HTR-8/SVneo (cell line): ENCODE measurements around the gene ADAMTSL1.

Source experiments
- DNase-seq: peaks from one replicate; pipeline ENCODE4 v3.0.0; 2011; ENCODE audit warnings: low spot score, mixed read lengths; ENCODE audit not compliant: insufficient read length
- FAIRE-seq: peaks from 2 replicates; lab custom pipeline; 2011; peaks lifted over from hg19 to GRCh38; lab: Jason Lieb, UNC

The ADAMTSL1 gene

DNA sequence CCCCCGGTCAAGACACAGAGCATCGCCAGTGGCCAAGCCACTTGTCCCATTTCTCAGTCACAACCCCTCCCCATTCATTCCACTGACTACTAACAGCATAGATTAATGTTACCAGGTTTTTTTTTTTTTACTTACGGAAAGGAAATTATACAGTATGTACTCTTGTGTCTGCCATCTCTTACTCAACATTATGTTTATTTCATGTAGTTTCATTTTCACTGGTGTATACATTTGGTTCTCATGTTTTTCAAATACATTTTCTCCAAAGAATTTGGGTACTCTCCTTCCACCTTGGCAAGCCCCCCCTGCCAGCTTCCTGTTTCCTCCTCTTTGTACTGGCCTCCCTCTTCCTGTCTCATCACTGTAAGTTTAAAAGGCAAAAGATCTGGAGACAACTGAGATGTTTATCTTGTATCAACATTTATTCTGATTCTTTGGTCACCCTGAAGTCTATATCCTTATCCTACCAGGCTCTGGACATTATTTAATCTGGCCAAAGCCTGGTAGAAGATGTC lies 351.8 kb downstream of the ADAMTSL1 start:
- FAIRE-seq: no peak
- no peak for DNase-seq

DNA sequence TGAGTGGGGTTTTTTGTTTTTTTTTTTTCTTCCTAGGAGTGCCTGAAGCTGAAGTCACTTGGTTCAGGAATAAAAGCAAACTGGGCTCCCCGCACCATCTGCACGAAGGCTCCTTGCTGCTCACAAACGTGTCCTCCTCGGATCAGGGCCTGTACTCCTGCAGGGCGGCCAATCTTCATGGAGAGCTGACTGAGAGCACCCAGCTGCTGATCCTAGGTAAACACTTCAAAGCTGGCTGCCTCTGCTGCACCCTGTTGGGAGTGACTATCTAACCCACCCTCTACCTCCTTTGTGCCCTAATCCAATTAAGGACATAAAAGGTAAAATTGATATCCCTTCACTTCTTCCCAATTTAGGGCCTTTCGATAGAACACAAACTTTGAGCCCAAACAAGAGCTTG lies 352.3 kb downstream of the ADAMTSL1 start:
- DNase-seq (no peak), FAIRE-seq (no peak)

- no peak for FAIRE-seq
Measured at GRCh38 chr9:18829066-18829465, 355.1 kb downstream of the ADAMTSL1 start.

GRCh38 chr9:18829873-18830272 lies 355.9 kb downstream of the ADAMTSL1 start:
- DNase-seq: no peak
- FAIRE-seq: no peak

More at GRCh38 chr9:18829066-18829465, 355.1 kb downstream of the ADAMTSL1 start:
- DNase-seq: no peak

DNA sequence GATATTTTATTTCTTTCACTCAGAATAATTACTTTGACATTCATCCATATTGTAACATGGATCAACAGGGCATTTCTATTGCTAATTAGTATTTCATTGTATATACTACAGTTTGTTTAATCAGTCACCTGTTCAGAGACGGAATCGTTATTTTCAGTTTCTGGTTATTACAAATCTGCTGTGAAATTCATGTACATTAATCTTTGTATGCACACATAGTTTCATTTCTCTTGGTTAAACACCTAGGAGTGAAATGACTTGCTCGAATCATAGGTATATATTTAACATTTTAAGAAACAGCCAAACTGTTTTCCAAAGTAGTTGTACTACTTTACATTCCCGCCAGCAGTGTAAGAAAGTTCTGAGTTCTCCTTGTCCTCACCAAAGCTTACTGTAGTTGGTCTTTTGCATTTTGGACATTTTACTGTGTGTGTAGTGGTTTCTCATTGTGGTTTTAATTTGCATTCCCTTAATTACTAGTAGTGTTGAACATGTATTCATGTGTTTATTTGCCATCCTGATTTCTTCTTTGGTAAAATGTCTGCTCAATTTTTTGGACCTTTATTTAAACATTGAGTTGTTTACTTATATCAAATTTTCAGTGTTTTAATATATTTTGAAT lies 360.9 kb downstream of the ADAMTSL1 start:
- DNase-seq (no peak), FAIRE-seq (no peak)

- FAIRE-seq (no peak), DNase-seq (no peak)
Measured at GRCh38 chr9:18837402-18837801, 363.4 kb downstream of the ADAMTSL1 start.

- FAIRE-seq (no peak), DNase-seq (no peak)
Measured at GRCh38 chr9:18847576-18848275, 373.8 kb downstream of the ADAMTSL1 start.

GRCh38 chr9:18848657-18849056 lies 374.7 kb downstream of the ADAMTSL1 start:
- no peak for FAIRE-seq

DNA sequence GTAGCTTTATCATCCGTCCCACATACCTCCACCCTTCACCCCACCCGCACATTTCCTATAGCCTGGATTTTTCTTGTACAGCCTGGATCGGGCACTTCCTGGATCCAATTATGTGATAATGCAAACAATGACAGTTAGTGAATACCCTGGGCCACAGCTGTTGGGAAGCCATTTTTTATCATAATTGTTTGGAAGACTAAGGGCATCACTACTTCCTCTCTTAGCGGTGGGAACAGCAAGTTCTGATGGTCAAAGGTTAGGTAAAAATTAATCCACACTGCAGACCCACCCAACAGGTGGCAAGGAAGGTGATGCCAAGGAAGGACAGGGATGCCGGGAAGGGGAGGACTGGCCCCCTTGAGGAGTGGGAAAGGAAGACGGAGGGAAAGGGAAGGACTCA lies 375.3 kb downstream of the ADAMTSL1 start:
- no peak for FAIRE-seq
- DNase-seq: no peak

More at GRCh38 chr9:18848657-18849056, 374.7 kb downstream of the ADAMTSL1 start:
- DNase-seq: no peak

GRCh38 chr9:18849890-18850677 lies 376.1 kb downstream of the ADAMTSL1 start:
- FAIRE-seq (no peak), DNase-seq (no peak)

DNA sequence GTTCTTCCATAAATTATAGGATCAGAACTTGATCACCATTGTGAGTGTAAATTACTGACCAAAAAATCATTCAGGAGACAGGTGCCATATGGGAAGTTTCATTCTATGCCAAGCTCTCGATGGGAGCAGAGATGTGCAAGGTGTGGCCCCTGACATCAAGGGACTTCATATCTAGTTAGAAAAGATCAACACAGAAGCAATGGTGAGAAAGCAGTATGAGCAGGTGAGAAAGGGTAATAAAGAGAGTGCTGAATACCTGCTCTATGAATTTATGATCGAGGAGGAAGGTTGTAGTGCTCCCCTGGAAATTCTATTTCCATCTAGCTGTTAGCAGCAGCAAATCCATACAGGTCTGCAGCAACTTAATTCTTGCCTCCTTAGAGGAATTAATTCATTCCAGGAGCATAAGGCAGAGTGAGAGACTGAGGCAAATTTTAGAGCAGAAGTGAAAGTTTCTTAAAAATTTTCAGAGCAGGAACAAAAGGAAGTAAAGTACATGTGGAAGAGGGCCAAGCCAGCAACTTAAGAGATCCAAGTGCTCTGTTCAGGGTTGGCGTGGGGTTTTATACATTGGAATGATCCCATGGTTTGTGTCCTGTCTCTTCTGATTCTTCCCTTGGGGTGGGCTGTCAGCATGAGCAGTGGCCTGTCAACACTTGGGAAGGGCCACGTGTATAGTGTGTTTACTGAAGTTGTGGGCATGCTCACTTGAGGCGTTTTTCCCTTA lies 377.3 kb downstream of the ADAMTSL1 start:
- FAIRE-seq (no peak), DNase-seq (no peak)

DNA sequence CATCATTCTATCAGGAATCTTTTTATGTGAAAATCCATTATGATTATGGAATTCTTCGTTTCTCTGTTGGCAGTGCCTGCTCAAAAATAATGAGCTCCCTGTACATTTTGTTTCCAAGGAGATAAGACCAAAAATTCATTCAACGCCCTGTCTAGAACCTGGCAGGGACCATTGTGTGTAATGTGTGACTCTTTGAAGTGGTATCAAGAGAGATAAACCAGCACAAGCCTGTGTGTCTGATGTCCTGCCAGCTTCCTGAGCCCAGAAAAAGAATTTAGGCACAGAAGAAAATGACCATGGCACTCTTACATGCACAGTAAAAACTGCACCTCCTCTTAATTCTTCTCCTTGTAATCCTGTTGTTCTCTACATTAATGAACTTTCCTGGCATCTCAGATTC lies 381.7 kb downstream of the ADAMTSL1 start:
- FAIRE-seq (no peak), DNase-seq (no peak)

DNA sequence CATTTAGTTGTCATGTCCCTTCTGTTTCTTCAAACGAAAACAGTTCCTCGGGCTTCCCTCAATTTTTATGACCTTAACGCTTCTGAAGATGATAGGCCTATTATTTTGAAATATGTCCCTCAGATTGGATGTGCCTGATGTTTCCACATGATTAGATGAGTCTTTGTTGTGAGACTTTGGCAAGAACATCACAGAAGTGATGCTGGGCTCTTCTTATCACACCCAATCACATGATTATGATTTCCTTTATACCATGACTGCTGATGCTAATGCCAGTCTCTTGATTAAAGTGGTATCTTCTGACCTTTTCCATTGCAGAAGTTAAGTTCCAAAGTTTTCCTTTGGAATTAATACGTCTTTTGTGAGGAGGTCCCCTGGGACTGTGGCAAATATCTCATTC lies 383.4 kb downstream of the ADAMTSL1 start:
- DNase-seq (no peak), FAIRE-seq (no peak)

DNA sequence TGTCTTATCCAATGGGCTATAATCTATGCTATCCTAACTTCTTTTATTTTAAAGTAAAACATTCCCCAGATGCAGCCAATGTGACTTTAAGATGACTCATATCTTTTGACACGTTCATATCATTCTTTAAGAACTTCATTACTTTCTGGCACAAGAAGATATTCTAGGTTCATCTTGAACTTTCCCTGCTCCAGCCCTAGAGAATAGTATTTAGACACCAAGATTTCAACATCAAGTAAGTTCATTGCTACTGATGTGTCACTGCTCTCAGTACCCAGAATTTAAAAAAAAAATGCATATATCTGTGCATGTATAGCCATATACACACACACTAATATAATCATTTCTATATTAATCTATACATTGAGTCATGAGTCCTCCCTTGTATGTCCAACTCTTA lies 383.8 kb downstream of the ADAMTSL1 start:
- DNase-seq (no peak), FAIRE-seq (no peak)

GRCh38 chr9:18861609-18862544 lies 387.9 kb downstream of the ADAMTSL1 start:
- FAIRE-seq (no peak), DNase-seq (no peak)

GRCh38 chr9:18863791-18864190 lies 389.8 kb downstream of the ADAMTSL1 start:
- FAIRE-seq (no peak), DNase-seq (no peak)

GRCh38 chr9:18864516-18864915 lies 390.6 kb downstream of the ADAMTSL1 start:
- DNase-seq (no peak), FAIRE-seq (no peak)

- DNase-seq (no peak), FAIRE-seq (no peak)
Measured at GRCh38 chr9:18865542-18865941, 391.6 kb downstream of the ADAMTSL1 start.

DNA sequence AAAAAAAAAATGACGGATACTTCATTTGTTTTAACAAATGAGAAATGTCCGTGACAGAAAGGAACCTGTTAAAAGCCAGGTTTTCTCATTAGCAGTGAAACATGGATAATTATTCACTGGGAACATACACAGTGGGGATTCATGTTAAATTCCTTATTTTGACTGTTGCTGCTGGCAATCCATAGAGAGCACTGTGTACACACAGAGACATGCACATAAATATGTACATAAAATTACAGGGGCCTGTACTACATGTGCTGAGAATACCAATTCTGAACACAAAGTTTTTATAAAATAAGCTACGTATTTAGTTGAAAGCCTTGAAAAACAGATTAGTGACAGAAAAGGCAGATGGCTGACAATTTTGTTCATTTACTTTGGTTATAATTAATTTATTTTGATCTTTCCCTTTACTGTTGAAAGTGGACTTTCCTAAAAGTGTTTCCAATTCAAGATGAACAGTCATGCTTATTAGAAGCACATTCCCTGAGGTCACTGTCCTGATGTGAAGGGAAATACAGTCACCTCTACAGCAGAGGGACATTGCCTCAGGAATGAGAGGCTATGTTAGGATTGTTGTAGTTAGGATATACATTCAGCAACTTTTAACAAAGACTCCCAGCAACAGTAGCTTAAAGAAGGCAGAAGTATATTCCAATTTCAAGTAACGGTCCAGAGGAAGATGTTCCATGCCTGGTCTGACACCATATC lies 392.3 kb downstream of the ADAMTSL1 start:
- FAIRE-seq (no peak), DNase-seq (no peak)
